ENCODE data around the gene CEND1.
A peak's percentile ranks its signal among the peaks of the same experiment; 100 is the strongest.

CEND1 gene

DNA sequence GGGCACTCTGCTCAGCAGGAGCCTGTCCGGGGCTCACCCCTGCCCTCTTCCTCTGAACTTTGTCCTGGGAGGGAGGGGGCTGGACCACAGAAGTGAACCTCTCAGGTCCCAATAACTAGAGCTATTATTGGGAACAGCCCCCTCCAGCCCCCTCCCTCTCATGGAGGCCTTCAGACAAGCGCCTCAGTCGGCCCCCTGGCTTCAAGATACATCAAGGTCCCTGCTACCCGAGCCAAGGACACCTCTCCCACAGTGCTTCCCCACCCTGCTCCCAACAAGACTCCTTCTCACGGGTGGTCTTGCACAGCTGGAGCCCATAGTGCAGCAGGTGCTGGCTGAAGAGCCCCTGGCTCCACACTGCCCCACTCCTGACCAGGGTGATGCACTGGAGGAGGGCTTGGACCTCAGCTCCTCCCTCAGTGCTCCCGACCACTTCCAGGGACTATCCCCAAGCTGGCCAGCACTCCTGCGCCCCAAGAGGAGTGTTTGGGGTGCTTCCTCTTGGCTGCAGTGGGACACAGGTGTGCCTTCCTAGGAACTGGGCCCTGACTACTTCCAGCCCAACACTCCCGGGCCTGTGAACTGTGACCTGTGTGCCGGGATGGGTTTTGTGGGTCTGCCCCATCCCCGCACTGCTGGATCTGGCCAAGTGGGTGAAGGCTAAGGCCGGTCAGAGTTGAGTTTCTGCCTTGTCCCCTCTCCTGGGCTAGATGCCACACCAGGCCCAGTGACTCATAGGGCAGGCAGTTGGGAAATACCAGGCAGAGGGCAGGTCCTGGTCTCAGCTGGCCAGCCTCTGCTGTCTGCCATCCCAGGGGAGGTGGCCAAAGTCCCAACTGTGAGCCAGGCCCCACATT lies 31.0 kb upstream of the CEND1 start:
- no peaks in the 10 kb centered on the region for H3K9me3 Mint-ChIP-seq
- ATAC-seq: no peak
- peak overlapping the region; percentile 83 for H3K27ac Mint-ChIP-seq
- no peak for DNase-seq (ENCODE audit: low spot score in 2 of 2)
- H3K36me3 Mint-ChIP-seq: peaks cover 43% of the 10 kb centered on the region
- peaks cover 17% of the 10 kb centered on the region for H3K4me1 Mint-ChIP-seq
- H3K4me3 Mint-ChIP-seq: peak overlapping the region; percentile 76

DNA sequence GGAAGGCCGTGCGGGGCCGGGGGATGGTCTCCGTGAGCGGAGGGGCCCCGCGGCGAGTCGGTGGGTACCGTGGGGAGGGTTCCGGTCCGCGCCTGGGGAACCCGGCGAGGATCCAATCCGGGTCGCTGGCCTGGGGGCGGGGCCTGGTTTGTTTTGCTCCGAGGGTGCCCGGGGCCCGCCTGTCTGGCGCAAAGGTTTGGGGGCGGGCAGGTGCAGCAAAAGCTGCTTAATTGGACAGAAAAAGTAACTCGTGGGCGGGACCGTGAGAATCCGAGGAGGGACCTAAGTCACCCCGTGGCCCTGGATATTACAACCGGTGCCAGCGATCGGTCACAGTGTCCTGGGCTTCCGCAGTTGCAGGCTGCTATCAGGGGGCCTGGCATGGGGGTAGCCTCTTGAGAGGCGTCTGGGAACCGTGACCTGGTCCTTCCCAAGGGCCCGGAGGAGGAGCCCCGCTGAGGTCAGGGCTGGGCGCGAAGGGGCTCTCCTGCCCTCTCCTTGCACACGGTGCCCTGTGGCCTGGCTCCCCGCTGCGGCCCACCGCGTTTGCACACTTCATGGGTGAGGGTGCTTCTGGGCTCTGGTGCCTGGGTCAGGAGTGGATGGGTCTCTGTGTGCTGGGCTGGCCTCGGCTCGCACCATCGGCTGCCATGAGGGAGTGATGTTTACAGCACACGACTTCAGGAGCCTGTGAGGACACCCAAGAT lies 30.2 kb upstream of the CEND1 start:
- peak overlapping the region; percentile 76 for H3K4me3 Mint-ChIP-seq
- H3K27ac Mint-ChIP-seq: peak overlapping the region; percentile 83
- DNase-seq (ENCODE audit: low spot score in 2 of 2) (peak; percentile 76 to 94), ATAC-seq (peak; percentile 81)
- no peaks in the 10 kb centered on the region for H3K9me3 Mint-ChIP-seq
- peaks cover 44% of the 10 kb centered on the region for H3K36me3 Mint-ChIP-seq
- peaks cover 15% of the 10 kb centered on the region for H3K4me1 Mint-ChIP-seq

DNA sequence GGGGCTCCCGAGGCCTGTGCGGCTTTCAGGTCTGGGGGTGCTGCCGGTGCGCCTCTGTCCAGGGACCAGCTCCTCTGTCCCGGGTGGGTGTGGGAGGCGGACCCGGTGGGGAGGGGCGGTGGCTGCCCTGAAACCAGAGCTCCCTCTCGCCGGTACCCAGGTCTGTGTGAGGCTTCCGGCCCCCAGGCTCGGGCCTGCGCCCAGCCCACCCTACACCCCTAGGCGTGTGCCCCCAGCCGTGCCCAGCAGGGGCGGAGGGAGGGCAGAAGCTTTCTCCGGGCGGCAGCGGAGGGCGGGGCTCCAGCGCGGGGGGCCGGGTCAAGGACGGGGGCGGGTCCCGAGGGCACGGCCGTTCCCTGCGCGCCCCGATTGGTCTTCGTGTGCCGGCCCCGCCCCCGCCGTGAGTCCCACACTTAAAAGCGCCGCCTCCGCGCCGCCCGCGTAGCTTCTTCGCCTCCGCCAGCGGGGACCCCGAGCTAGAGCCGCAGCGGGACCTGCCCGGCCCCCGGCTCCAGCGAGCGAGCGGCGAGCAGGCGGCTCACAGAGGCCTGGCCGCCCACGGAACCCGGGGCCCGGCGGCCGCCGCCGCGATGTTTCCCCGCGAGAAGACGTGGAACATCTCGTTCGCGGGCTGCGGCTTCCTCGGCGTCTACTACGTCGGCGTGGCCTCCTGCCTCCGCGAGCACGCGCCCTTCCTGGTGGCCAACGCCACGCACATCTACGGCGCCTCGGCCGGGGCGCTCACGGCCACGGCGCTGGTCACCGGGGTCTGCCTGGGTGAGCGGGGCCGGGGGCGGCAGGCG lies 29.4 kb upstream of the CEND1 start:
- ATAC-seq (peak; percentile 81), DNase-seq (ENCODE audit: low spot score in 2 of 2) (peak; percentile 94 to 95)
- no peaks in the 10 kb centered on the region for H3K9me3 Mint-ChIP-seq
- peaks cover 44% of the 10 kb centered on the region for H3K36me3 Mint-ChIP-seq
- H3K4me3 Mint-ChIP-seq: peak overlapping the region; percentile 76
- H3K27ac Mint-ChIP-seq: peak overlapping the region; percentile 83
- H3K4me1 Mint-ChIP-seq: peaks cover 13% of the 10 kb centered on the region

DNA sequence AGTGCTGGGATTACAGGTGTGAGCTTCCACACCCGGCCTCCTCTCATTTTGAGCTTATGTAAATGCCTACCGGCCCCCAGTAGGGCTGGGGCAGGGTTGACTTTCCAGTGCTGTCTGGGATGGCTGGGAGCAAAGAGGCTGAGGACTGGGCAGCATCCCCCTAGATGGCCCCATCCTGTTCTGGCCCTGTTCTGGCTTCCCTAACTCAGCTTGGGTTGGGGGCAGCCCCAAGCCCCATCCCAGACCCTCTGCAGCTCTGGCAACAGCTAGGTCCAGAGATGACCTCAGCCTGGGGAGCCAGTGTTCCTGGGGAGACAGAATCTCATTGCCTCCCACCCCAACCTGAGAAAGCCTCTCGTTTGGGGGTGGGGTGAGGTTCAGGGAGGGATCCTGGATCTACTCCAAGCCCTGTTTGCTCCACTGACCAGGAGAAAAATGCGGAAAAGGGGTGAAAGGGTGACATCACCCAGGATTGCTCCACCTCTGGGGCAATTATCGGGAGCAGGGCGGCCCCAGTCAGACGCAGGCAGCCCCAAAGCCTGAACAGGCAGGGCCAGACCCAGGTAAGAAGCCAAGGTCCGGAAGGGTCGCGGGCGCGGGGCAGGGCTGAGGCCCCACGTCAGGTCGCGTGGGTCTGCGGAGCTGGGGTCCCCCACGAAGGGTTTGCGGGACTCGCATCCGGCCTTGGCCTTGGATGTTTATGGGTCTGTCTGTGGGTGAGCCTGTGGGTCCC lies 28.7 kb upstream of the CEND1 start, which contains the start of gene PNPLA2:
Gene PNPLA2, plus strand, starts transcription at position 519 of the 733 bp plus-strand sequence. CDS start 805 bp downstream, outside the sequence.
- DNase-seq (ENCODE audit: low spot score in 2 of 2): no peak
- Mint-ChIP-seq H3K9me3 (no peaks in the 10 kb centered on the region), H3K27ac (peak within 1 kb of the TSS; percentile 83), H3K4me1 (peaks cover 13% of the 10 kb centered on the region), H3K36me3 (peaks cover 51% of the 10 kb centered on the region), H3K4me3 (peak within 1 kb of the TSS; percentile 76)
- ATAC-seq: no peak

DNA sequence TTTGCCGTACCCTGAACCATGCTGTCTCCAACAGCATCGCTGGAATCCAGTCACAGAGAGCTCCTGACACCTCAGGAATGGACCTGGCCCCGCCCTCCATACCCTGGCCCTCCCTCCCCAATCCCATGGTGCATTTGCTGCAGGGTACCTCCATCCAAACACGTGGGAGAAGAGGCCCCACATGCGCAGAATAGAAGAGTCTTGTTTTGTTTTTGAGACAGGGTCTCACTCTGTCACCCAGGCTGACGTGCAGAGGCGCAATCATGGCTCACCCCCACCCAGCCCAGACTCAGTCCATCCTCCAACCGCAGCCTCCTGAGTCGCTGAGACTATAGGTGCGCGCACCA lies 26.5 kb upstream of the CEND1 start:
- DNase-seq (ENCODE audit: low spot score in 2 of 2) (no peak), ATAC-seq (no peak)
- Mint-ChIP-seq H3K4me1 (peaks cover 28% of the 10 kb centered on the region), H3K36me3 (peaks cover 57% of the 10 kb centered on the region), H3K4me3 (no peak overlapping the region), H3K27ac (no peak overlapping the region), H3K9me3 (no peaks in the 10 kb centered on the region)

DNA sequence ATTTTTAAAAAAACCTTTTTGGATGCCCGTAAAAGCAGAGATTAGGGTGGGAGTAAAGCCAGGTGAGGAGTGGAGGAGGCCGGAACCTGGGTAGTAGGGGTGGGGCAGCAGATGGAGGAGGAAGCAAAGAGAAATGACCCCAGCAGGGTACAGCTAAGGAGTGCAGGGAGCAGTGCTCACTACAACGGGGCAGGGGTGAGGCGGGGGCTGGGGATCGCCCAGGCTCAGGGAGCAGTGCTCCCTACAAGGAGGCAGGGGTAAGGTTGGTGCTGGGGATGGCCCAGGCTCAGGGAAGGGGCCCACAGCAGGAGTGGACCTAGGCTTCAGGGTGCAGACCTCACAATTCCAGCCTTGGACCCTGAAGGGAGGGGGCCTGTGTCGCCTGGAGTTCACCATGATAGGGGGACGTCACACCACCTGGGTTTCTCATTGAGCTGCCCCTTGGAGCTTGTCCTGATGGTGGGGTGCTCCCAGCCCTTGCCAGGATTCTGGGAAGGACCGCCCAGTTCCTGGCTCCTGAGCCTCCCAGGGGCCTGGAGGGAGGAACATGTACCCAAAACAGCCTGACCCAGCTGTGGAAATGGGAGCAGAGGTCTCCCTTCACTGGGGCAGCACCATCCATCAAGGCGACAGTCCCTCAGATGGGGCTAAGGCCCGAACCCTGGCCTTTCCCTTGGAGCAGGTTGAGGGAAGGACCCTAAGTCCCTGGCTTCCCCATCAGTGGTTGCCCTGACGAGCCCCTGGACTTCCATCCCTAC lies 26.0 kb upstream of the CEND1 start:
- Mint-ChIP-seq H3K4me1 (peaks cover 29% of the 10 kb centered on the region), H3K27ac (no peak overlapping the region), H3K9me3 (no peaks in the 10 kb centered on the region), H3K4me3 (no peak overlapping the region), H3K36me3 (peaks cover 58% of the 10 kb centered on the region)
- ATAC-seq (no peak), DNase-seq (ENCODE audit: low spot score in 2 of 2) (no peak)

DNA sequence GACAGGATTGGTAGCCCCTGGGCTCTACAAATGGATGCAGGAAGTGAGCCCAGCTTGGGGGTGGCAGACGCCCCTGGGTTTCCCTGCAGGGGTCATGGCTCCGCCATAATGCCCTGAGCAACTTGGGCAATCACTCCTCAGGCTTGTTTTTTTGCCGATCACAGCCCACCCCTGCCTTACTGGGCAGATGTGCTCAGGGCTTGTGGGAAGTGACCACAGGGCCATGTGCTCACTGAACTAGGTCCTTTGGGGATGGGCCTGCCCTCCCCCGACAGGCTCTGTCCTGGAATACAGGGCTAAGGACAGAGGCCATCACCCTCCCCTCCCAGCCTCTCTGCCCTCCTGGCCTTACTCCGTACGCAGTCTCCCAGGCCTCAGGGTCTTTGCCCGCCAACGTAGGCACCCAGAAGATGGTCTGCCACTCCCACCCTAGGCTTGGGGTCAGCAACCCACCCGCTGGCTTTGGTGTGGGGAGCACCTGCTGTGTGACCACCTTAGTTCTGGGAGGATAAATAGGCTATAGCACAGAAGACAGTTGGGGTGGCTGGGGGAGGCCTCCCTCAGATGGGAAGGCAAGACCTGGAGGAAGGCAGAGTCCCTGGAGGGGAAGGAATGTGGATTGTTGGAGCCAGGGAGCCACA lies 23.7 kb upstream of the CEND1 start:
- Mint-ChIP-seq H3K4me3 (no peak overlapping the region), H3K9me3 (no peaks in the 10 kb centered on the region), H3K36me3 (peaks cover 67% of the 10 kb centered on the region), H3K27ac (peak overlapping the region; percentile 97), H3K4me1 (peaks cover 26% of the 10 kb centered on the region)
- no peak for DNase-seq (ENCODE audit: low spot score in 2 of 2)
- no peak for ATAC-seq

DNA sequence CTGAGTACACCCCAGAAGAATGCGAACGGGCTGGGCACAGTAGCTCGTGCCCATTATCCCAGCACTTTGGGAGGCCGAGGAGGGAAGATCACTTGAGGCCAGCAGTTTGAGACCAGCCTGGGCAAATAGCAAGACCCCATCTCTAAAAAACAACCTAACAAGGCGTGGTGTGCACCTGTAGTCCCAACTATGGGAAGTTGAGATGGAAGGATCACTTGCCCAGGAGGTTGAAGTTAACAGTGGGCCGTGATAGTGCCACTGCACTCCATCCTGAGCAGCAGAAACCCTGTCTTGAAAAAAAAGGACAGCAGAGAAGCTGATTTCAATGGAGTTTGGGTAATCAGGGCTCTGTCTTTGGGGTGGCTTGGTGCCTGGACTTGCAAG lies 23.2 kb upstream of the CEND1 start:
- ATAC-seq: no peak
- Mint-ChIP-seq H3K9me3 (no peaks in the 10 kb centered on the region), H3K27ac (peak overlapping the region; percentile 97), H3K4me1 (peaks cover 25% of the 10 kb centered on the region), H3K4me3 (no peak overlapping the region), H3K36me3 (peaks cover 67% of the 10 kb centered on the region)
- DNase-seq (ENCODE audit: low spot score in 2 of 2): no peak

DNA sequence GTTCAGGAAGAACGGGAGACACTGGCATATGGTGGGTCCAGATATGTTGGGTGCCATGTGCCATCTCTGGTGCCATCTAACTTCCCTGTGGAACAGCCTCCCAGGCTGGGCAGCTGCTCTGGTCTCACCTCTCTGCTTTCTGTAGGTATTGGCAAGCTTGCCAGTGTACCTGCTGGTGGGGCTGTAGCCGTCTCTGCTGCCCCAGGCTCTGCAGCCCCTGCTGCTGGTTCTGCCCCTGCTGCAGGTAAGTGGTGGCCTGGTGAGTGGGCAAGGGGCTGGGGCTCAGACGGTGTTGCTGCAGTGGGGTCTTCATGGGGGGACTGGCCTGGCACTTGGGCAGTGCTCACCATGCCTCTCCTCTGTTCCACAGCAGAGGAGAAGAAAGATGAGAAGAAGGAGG lies 22.5 kb upstream of the CEND1 start:
- H3K4me3 Mint-ChIP-seq: peak overlapping the region; percentile 91
- H3K9me3 Mint-ChIP-seq: no peaks in the 10 kb centered on the region
- no peak for ATAC-seq
- no peak for DNase-seq (ENCODE audit: low spot score in 2 of 2)
- peaks cover 67% of the 10 kb centered on the region for H3K36me3 Mint-ChIP-seq
- peaks cover 30% of the 10 kb centered on the region for H3K4me1 Mint-ChIP-seq
- H3K27ac Mint-ChIP-seq: peak overlapping the region; percentile 97

DNA sequence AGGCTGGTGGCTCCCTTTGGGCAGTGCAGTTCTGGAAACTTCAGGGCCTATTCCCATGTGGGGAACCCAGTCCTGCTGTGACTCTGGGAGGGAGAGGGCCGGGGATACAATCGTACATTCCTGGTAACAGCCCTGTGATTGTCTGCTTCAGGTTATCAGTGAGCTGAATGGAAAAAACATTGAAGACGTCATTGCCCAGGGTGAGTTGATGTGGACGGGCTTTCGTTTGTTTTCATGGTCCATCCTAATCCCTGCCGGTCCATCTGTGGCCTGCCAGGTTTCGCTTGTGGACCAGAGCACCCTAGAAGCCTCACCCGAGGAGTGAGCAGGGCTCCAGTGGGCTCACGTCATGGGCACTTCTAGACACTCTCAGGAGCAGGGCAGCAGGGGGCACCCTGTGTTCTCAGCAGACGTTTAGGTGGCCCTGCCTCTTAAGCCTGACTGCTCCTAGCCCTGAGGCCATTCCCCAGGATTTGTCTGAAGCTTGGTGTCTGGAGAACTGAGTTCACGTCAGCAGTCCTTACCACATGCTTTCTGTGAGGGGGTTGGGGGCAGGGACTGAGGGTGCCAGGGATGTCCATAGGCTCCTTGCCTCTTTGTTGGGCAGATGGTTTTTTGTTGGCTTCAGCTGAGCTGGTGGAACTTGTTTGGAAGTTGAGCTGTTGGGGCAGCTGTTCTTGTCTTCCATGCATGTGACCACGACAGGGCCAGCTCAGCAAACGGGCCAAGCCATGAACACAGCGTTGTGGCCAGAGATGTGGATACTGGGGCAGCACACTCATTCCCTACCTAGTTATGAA lies 21.8 kb upstream of the CEND1 start:
- Mint-ChIP-seq H3K4me3 (peak overlapping the region; percentile 91), H3K9me3 (no peaks in the 10 kb centered on the region), H3K27ac (peak overlapping the region; percentile 97), H3K36me3 (peaks cover 67% of the 10 kb centered on the region), H3K4me1 (peaks cover 30% of the 10 kb centered on the region)
- DNase-seq (ENCODE audit: low spot score in 2 of 2): no peak
- no peak for ATAC-seq

DNA sequence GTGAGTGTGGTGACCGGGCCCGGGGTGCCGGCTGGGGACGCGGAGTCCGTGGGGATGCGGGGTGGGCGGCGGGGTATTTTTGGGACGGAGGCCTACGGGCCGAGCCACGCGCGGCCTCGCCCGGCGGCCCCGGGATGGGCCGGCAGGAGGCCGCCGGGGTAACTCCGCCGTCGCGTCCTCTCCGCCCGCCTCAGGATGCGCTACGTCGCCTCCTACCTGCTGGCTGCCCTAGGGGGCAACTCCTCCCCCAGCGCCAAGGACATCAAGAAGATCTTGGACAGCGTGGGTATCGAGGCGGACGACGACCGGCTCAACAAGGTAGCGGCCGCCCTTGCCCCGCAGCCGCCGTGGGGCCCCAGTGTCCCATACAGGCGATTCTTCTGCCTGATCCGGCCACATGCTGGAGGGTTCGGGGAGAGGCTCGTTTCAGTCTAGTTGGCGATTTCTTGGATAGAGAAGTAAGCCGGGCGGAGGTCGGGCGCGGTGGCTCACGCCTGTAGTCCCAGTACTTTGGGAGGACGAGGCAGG lies 20.2 kb upstream of the CEND1 start:
- H3K27ac Mint-ChIP-seq: peak overlapping the region; percentile 97
- peaks cover 62% of the 10 kb centered on the region for H3K36me3 Mint-ChIP-seq
- peak; percentile 2 for ATAC-seq

DNA sequence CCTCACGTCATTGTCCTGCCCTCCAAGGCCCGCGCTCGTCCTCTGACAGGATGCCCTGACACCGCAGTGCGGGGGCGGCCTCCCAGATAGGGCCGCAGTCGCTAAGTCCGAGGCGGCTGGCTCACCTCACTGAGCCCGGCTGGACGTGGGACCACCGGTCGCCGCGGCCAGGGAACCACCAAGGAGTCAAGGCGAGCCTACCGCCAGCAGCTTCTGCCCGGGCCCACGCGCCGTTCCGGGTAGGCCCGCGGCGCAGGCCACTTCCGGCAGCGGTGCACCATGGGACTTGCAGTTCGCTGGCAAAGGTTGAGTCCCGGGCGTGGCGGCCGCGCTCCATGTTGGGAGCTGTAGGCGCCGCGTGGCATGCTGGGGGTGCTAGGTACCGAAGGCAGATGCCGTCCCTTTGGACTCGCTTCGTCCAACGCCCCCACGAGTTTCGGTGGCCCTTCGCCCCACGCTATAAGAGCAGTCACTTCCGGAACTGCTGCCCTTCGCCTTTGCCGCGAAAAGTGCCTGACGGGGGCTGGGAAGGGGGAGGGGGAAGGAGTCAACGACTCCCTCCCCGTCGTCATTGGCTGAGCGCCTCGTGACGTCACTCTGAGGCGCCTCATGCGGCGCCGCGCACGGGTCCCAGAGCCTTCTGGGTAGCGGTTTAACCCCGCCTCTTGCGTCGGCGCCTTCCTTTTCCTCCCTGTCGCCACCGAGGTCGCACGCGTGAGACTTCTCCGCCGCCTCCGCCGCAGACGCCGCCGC lies 19.6 kb upstream of the CEND1 start, which contains the start of gene RPLP2:
Gene RPLP2, plus strand, starts transcription at position 681 of the 753 bp plus-strand sequence. CDS start 268 bp downstream, outside the sequence.
- peak; percentile 99 for DNase-seq (ENCODE audit: low spot score in 2 of 2)
- Mint-ChIP-seq H3K27ac (peak within 1 kb of the TSS; percentile 97), H3K36me3 (peaks cover 56% of the 10 kb centered on the region), H3K4me1 (peaks cover 32% of the 10 kb centered on the region), H3K9me3 (no peaks in the 10 kb centered on the region), H3K4me3 (peak within 1 kb of the TSS; percentile 91)
- peak; percentile 87 for ATAC-seq

More for the DNA sequence above, 20.2 kb upstream of the CEND1 start:
- Mint-ChIP-seq H3K9me3 (no peaks in the 10 kb centered on the region), H3K4me3 (peak overlapping the region; percentile 91), H3K4me1 (peaks cover 30% of the 10 kb centered on the region)
- no peak for DNase-seq (ENCODE audit: low spot score in 2 of 2)

Measured in stimulated activated effector memory CD8-positive, alpha-beta T cell treated with anti-CD3 and anti-CD28 coated beads, Interleukin-12 subunit alpha, Interleukin-12 subunit beta, amount 100 ng/mL, for 72 hours (primary cell).